ENCODE results near the gene DPM1.

Gene DPM1

DNA sequence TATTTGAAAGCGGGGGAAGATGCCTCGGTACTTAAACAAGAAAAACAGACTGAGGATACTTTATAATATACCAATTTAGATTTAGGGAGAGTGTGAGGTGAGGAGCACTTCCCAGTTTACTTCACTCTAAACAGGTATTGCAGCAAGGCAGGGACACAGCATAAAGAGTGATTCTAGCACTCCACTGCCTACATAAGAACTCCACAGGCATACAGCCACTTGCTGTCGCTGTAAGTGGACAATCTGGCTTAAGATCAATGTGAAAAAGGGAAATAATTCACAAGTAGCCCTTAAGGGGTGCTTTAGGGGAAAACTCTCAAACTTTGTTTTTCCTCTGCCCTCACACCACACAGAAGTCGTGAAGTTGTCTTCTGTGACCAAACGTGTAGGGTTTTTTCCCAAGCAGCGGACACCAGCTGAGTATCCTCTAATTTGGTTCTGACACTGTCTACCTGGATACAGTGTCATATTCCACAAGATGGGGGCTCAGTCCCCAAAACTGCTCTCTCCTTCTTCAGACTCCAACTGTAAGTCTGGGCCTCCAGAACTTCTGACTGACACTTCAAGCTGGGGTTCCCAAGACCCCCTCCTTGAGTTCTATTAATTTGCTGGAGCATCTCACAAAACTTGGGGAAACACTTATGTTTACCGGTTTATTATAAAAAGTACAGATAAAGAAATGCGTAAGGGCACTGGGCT lies 36.4 kb downstream of the DPM1 start:
- H3K9me3 ChIP-seq (ENCODE audit: control insufficient read depth, low read length), result no peaks in the 10 kb centered on the region
- peaks cover 7% of the 10 kb centered on the region for H3K4me1 ChIP-seq (ENCODE audit: control insufficient read depth, insufficient read depth, low read length)
- peaks cover 3% of the 10 kb centered on the region for H3K36me3 ChIP-seq (ENCODE audit: control insufficient read depth, insufficient read depth, low read length)
- H3K9ac ChIP-seq (ENCODE audit: low read length), result no peak overlapping the region
- H3K27me3 ChIP-seq (ENCODE audit: control insufficient read depth, insufficient read depth, low read length), result no peaks in the 10 kb centered on the region
- no peak overlapping the region for H3K4me3 ChIP-seq (ENCODE audit: low read length)

DNA sequence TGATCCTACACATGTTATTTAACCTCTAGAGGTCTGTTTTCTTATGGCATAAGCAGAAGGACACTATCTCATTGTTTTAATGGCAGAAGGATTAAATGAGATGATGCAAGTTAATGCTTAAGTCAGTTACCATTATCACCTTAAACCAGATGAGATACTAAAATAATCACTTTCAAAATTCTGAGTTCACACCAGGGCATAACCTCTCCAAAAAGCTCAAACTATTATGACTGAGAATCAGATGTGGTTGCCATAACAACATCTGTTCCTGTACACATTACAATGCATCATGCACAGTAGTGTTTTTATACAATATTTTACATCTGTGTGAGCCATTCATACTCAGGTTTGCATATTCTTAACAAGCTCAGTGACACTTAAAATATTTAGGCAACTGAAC lies 37.3 kb downstream of the DPM1 start:
- peaks cover 13% of the 10 kb centered on the region for H3K4me1 ChIP-seq (ENCODE audit: control insufficient read depth, insufficient read depth, low read length)
- H3K27me3 ChIP-seq (ENCODE audit: control insufficient read depth, insufficient read depth, low read length), result no peaks in the 10 kb centered on the region
- H3K9ac ChIP-seq (ENCODE audit: low read length), result no peak overlapping the region
- H3K9me3 ChIP-seq (ENCODE audit: control insufficient read depth, low read length), result no peaks in the 10 kb centered on the region
- no peak overlapping the region for H3K4me3 ChIP-seq (ENCODE audit: low read length)
- H3K36me3 ChIP-seq (ENCODE audit: control insufficient read depth, insufficient read depth, low read length), result peaks cover 4% of the 10 kb centered on the region

DNA sequence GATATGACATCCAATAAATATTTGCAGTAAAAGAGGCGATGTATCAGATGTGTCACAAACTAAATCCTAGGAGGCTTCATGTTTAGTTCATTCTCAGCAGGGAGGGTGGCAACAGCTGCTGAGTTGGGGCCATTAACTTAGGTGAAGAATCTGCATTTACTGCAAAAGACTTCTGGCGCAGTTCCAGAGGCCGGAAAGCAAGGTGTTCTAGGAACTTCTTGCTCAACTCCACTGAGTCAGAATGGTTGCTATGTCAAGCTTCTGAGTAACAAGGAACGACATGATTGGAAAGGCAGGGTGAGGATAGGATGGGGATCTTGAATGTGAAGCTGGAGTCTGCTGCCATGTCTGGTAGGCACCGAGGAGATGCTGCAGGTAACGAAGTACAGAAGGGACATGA lies 38.8 kb downstream of the DPM1 start:
- Histone ChIP-seq H3K27me3 (ENCODE audit: control insufficient read depth, insufficient read depth, low read length) (no peaks in the 10 kb centered on the region), H3K4me1 (ENCODE audit: control insufficient read depth, insufficient read depth, low read length) (peaks cover 15% of the 10 kb centered on the region), H3K9me3 (ENCODE audit: control insufficient read depth, low read length) (no peaks in the 10 kb centered on the region), H3K9ac (ENCODE audit: low read length) (no peak overlapping the region), H3K36me3 (ENCODE audit: control insufficient read depth, insufficient read depth, low read length) (peaks cover 4% of the 10 kb centered on the region), H3K4me3 (ENCODE audit: low read length) (no peak overlapping the region)

DNA sequence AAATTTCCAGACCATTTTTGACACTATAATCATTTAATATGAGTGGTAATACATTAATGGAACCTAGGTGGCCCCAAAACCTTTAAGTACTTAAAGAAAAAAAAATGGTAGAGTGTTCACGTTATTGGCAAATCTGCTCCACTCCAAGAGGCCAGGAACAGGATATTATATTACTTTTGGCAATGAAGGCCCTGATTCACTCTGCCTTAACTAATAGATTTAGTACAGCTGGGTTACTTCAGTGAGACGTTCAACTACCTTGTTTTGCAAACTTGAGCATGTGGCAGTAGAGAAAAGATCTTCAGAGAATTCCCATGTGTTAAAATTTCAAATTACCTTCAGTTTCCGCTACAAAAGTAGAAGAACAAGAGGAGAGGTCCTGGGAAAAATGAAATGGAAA lies 39.9 kb downstream of the DPM1 start:
- Histone ChIP-seq H3K9me3 (ENCODE audit: control insufficient read depth, low read length) (no peaks in the 10 kb centered on the region), H3K9ac (ENCODE audit: low read length) (no peak overlapping the region), H3K4me1 (ENCODE audit: control insufficient read depth, insufficient read depth, low read length) (peaks cover 20% of the 10 kb centered on the region), H3K27me3 (ENCODE audit: control insufficient read depth, insufficient read depth, low read length) (no peaks in the 10 kb centered on the region), H3K36me3 (ENCODE audit: control insufficient read depth, insufficient read depth, low read length) (peaks cover 4% of the 10 kb centered on the region), H3K4me3 (ENCODE audit: low read length) (no peak overlapping the region)

DNA sequence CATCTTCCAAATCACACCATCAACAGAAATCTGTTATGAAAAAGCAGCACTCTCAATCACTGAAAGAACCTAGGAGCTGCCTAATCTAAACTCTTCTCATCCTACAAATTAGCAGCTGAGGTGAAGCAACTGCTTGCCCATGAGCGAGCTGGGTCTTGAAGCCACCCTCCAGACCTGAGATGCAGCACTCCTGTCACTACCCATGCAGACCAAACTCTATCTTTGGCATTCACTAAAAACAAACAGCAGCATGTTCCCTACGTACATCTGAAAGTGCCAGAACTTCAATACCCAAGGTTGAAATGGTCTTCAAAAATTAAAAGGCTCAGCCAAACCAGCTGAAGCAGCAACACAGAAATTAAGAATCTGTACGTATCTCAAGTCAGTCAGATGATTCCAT lies 41.4 kb downstream of the DPM1 start:
- no peak overlapping the region for H3K9ac ChIP-seq (ENCODE audit: low read length)

DNA sequence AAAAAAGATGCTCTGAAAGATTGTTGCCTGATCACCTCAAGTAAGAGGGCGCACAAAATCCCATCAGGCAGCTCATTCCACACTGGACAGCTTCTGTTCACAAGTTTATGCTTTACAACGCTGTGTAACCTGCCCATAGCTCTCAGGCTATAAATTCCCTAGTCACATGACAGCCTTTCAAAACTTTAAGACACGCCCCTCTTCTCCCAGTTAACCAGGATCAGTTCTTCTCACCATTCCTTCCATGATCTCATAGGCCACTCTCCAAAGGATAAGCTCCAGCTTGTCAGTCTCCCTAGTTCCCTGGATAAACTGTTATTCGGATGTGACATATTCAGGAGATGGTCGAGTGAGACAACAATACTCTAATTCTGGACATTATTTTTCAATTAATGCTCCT lies 42.1 kb downstream of the DPM1 start:
- no peak overlapping the region for H3K9ac ChIP-seq (ENCODE audit: low read length)
- H3K9me3 ChIP-seq (ENCODE audit: control insufficient read depth, low read length), result no peaks in the 10 kb centered on the region
- H3K27me3 ChIP-seq (ENCODE audit: control insufficient read depth, insufficient read depth, low read length), result no peaks in the 10 kb centered on the region
- peaks cover 4% of the 10 kb centered on the region for H3K36me3 ChIP-seq (ENCODE audit: control insufficient read depth, insufficient read depth, low read length)
- H3K4me3 ChIP-seq (ENCODE audit: low read length), result no peak overlapping the region
- peaks cover 29% of the 10 kb centered on the region for H3K4me1 ChIP-seq (ENCODE audit: control insufficient read depth, insufficient read depth, low read length)

More for the DNA sequence above, 41.4 kb downstream of the DPM1 start:
- Histone ChIP-seq H3K4me3 (ENCODE audit: low read length) (no peak overlapping the region), H3K36me3 (ENCODE audit: control insufficient read depth, insufficient read depth, low read length) (peaks cover 4% of the 10 kb centered on the region), H3K9me3 (ENCODE audit: control insufficient read depth, low read length) (no peaks in the 10 kb centered on the region), H3K4me1 (ENCODE audit: control insufficient read depth, insufficient read depth, low read length) (peaks cover 24% of the 10 kb centered on the region), H3K27me3 (ENCODE audit: control insufficient read depth, insufficient read depth, low read length) (no peaks in the 10 kb centered on the region)

DNA sequence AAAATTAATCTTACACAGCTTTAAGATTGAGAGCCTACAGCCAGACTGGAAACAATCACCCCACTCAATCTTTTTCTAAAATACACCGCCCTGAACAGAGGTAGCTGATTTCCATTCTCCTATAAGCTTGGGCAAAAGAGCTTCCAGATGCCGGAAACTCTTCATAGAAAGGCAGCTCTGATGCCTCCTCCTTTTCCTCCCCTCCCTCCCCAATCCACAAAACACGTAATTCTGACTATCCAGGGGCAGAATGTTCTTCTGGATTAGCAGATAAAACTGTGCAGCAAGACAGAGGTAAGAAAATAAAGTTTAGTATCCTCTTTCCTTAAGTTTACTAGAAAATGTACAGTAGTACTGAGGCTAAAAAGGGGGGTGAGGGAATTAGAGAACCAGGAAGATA lies 42.9 kb downstream of the DPM1 start:
- no peak overlapping the region for H3K4me3 ChIP-seq (ENCODE audit: low read length)
- H3K9me3 ChIP-seq (ENCODE audit: control insufficient read depth, low read length), result no peaks in the 10 kb centered on the region
- no peak overlapping the region for H3K9ac ChIP-seq (ENCODE audit: low read length)
- peaks cover 4% of the 10 kb centered on the region for H3K36me3 ChIP-seq (ENCODE audit: control insufficient read depth, insufficient read depth, low read length)
- no peaks in the 10 kb centered on the region for H3K27me3 ChIP-seq (ENCODE audit: control insufficient read depth, insufficient read depth, low read length)
- peaks cover 29% of the 10 kb centered on the region for H3K4me1 ChIP-seq (ENCODE audit: control insufficient read depth, insufficient read depth, low read length)

DNA sequence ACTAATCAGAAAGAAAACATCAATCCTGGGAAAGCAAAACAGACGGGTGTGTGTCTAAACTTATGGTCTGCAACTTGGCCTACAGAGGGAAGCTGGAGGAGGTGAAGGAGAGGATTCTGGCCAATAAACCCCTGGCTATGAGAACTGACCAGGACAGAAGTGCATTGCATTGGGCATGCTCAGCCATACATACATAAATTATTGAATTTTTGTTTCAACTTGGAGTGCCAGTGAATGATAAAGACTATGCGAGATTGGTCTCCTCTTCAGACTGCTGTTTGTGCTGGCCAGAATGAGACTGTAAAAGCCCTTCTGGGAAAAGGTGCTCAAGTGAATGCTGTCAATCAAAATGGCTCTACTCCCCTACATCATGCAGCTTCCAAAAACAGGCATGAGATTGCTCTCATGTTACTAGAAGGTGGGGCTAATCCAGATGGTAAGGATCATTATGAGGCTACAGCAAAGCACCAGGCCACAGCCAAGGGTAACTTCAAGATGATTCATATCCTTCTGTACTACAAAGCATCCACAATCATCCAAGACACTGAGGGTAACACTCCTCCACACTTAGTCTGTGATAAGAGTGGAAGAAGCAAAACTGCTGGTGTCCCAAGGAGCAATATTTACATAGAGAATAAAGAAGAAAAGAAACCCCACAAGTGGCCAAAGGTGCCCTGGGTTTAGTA lies 44.5 kb downstream of the DPM1 start:
- no peaks in the 10 kb centered on the region for H3K27me3 ChIP-seq (ENCODE audit: control insufficient read depth, insufficient read depth, low read length)
- no peak overlapping the region for H3K9ac ChIP-seq (ENCODE audit: low read length)
- peaks cover 4% of the 10 kb centered on the region for H3K36me3 ChIP-seq (ENCODE audit: control insufficient read depth, insufficient read depth, low read length)
- peaks cover 29% of the 10 kb centered on the region for H3K4me1 ChIP-seq (ENCODE audit: control insufficient read depth, insufficient read depth, low read length)
- no peak overlapping the region for H3K4me3 ChIP-seq (ENCODE audit: low read length)
- no peaks in the 10 kb centered on the region for H3K9me3 ChIP-seq (ENCODE audit: control insufficient read depth, low read length)

DNA sequence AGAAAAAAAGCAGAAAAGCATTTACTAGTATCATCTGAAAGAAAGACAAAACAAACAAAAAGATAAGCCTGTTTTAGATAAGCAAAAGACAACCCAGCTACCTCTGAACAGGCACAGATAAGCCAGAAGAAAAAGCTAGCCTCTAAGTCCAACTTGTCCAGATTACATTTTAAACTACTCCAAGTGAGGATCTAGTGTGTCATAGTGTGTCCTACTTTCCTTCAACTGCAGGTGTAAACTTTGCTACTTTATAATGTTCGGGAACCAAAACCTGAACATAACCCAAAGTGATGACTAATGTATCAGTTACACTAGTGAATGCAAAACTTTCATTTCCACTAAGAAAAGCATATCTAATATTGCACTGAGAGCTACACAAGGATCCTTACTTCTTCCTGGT lies 46.6 kb downstream of the DPM1 start:
- H3K36me3 ChIP-seq (ENCODE audit: control insufficient read depth, insufficient read depth, low read length), result no peaks in the 10 kb centered on the region
- H3K27me3 ChIP-seq (ENCODE audit: control insufficient read depth, insufficient read depth, low read length), result no peaks in the 10 kb centered on the region
- H3K4me1 ChIP-seq (ENCODE audit: control insufficient read depth, insufficient read depth, low read length), result peaks cover 33% of the 10 kb centered on the region
- no peak overlapping the region for H3K4me3 ChIP-seq (ENCODE audit: low read length)
- no peak overlapping the region for H3K9ac ChIP-seq (ENCODE audit: low read length)
- H3K9me3 ChIP-seq (ENCODE audit: control insufficient read depth, low read length), result no peaks in the 10 kb centered on the region

DNA sequence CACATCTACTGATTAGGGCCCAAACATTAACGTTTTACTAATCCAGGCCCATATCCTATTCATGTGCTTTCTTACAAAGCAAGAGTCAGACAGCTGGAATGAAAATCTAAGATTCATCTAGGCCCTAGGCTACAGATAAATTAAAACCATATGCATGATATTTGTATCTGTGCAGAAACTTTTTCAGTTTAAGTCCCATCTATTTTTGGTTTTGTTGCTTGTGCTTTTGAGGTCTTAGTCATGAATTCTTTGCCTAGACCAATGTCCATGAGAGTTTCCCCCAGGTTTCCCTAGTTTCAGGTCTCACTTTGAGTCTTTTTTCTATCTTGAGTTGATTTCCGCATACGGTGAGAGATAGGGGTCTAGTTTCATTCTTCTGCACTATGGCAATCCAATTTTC lies 47.3 kb downstream of the DPM1 start:
- H3K9me3 ChIP-seq (ENCODE audit: control insufficient read depth, low read length), result no peaks in the 10 kb centered on the region
- H3K4me1 ChIP-seq (ENCODE audit: control insufficient read depth, insufficient read depth, low read length), result peaks cover 28% of the 10 kb centered on the region
- H3K4me3 ChIP-seq (ENCODE audit: low read length), result no peak overlapping the region
- H3K9ac ChIP-seq (ENCODE audit: low read length), result no peak overlapping the region
- no peaks in the 10 kb centered on the region for H3K27me3 ChIP-seq (ENCODE audit: control insufficient read depth, insufficient read depth, low read length)
- no peaks in the 10 kb centered on the region for H3K36me3 ChIP-seq (ENCODE audit: control insufficient read depth, insufficient read depth, low read length)

DNA sequence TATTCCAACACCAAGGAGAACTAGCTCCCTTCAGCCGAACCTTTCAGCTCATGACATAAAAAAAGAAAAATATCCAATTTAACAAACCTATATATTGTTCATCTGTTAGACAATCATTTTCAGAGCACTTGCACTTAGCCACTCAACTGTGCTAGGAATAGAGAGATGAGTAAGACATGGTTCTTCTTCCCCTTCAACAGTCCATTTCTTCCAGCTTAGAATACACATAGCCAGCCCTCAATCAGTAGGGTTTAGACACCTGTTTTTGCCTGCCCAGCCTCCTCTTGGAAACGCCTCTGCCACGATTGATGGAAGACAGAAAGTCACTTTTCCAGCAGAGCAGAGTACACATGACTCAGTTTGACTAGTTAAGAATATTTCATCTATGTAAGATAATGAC lies 48.9 kb downstream of the DPM1 start:
- no peaks in the 10 kb centered on the region for H3K27me3 ChIP-seq (ENCODE audit: control insufficient read depth, insufficient read depth, low read length)
- H3K9me3 ChIP-seq (ENCODE audit: control insufficient read depth, low read length), result no peaks in the 10 kb centered on the region
- no peak overlapping the region for H3K9ac ChIP-seq (ENCODE audit: low read length)
- no peaks in the 10 kb centered on the region for H3K36me3 ChIP-seq (ENCODE audit: control insufficient read depth, insufficient read depth, low read length)
- peaks cover 24% of the 10 kb centered on the region for H3K4me1 ChIP-seq (ENCODE audit: control insufficient read depth, insufficient read depth, low read length)
- H3K4me3 ChIP-seq (ENCODE audit: low read length), result no peak overlapping the region

DNA sequence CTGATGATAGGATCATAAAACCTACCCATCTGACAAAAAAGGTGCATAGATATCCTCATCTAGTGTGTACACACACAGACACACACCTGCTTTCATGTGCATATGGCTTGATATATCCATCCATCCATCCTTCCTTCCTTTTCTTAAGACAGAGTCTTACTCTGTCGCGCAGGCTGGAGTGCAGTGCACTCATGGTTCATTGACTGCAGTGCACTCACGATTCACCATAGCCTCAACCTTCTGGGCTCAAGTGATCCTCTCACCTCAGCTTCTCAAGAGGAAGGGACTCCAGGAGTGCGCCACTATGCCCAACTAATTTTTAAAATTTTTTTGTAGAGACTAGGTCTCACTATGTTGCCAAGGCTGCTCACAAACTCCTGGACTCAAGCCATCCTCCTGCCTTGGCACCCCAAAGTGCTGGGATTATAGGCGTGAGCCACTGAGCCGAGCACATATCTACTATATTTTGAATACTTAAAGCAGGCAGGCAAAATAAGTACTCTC lies 54.2 kb downstream of the DPM1 start:
- Histone ChIP-seq H3K4me3 (ENCODE audit: low read length) (no peak overlapping the region), H3K9ac (ENCODE audit: low read length) (no peak overlapping the region), H3K4me1 (ENCODE audit: control insufficient read depth, insufficient read depth, low read length) (peaks cover 21% of the 10 kb centered on the region), H3K36me3 (ENCODE audit: control insufficient read depth, insufficient read depth, low read length) (no peaks in the 10 kb centered on the region), H3K27me3 (ENCODE audit: control insufficient read depth, insufficient read depth, low read length) (no peaks in the 10 kb centered on the region), H3K9me3 (ENCODE audit: control insufficient read depth, low read length) (no peaks in the 10 kb centered on the region)
